Measurements from ENCODE around the gene MDN1.
"Not testable (repeated sequence)": the region's sequence is repeated elsewhere in the genome, so short reads cannot be mapped to it uniquely, and the experiment has no call there.

Gene MDN1

DNA sequence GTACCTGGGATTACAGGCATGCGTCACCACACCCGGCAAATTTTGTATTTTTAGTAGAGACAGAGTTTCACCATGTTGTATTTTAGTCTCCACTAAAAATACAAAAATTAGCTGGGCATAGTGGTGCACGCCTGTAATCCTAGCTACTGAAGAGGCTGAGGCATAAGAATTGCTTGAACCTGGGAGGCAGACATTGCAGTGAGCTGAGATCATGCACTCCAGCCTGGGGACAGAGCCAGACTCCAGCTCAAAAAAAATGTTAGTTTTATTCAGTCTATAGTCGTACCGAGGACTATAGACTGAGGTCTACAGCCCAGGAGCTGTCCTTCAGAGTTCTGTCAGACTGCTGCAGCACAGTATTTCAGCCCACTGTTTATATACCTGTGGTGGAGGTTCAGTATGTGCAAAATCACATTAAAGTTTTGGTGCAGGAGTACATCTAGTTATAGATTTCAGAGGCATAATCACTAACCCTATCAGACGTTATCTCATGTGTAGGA is 6.5 kb upstream of the MDN1 start:
- H3K27me3 ChIP-seq: no peaks in the 10 kb centered on the region
- peaks cover 0 to 1% (median 0%) of the 10 kb centered on the region in 11 experiments; a peak in 1 of 22 replicates for H3K36me3 ChIP-seq
- H3K4me2 ChIP-seq: no peak overlapping the region
- H4K20me1 ChIP-seq: no peaks in the 10 kb centered on the region
- H3K4me1 ChIP-seq: peaks cover 6 to 9% (median 8%) of the 10 kb centered on the region in 10 experiments; a peak in 14 of 20 replicates
- no peak for TF ChIP-seq Cebpa-rat (IDR thresholded peaks at IDR 0.05)
- H3K9me3 ChIP-seq (replicated peaks in 1 of 11): no peaks in the 10 kb centered on the region
- H3K27ac ChIP-seq: no peak overlapping the region
- no peak overlapping the region for H3K9ac ChIP-seq
- no peak overlapping the region for H3K4me3 ChIP-seq

DNA sequence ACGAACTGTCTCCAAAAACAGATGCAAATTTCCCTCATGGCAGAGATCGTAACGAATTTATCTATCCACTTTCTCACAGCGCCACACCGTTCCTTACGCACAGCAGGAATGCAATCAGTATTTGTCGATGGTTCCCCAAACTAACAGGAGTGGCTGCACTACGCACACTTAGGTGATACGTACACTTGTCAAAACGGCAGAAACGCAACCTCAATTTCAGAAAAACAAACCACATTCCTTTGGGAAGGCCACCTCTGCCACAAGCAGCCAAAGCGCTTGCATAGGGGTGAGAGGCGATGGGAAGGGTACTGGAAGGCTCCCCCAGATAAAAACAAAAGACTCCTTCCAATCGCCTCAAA is 638 bp downstream of the MDN1 start:
- Histone ChIP-seq H3K27me3 (no peaks in the 10 kb centered on the region), H3K4me1 (peaks cover 14 to 30% (median 21%) of the 10 kb centered on the region in 10 experiments; a peak in 18 of 20 replicates), H3K9me3 (replicated peaks in 1 of 11) (no peaks in the 10 kb centered on the region), H3K4me3 (peak overlapping the region; percentile 79 to 88 (median 82)), H3K4me2 (peak overlapping the region; percentile 69 to 79 (median 75)), H3K36me3 (no peaks in the 10 kb centered on the region; a peak in 1 of 22 replicates), H3K27ac (peak overlapping the region; percentile 46 to 89 (median 87); a peak in 21 of 22 replicates), H3K9ac (peak overlapping the region; percentile 78 to 90 (median 83)), H4K20me1 (peaks cover 0 to 48% (median 33%) of the 10 kb centered on the region in 11 experiments; a peak in 15 of 22 replicates)
- TF ChIP-seq Cebpa-rat (IDR thresholded peaks at IDR 0.05): no peak

DNA sequence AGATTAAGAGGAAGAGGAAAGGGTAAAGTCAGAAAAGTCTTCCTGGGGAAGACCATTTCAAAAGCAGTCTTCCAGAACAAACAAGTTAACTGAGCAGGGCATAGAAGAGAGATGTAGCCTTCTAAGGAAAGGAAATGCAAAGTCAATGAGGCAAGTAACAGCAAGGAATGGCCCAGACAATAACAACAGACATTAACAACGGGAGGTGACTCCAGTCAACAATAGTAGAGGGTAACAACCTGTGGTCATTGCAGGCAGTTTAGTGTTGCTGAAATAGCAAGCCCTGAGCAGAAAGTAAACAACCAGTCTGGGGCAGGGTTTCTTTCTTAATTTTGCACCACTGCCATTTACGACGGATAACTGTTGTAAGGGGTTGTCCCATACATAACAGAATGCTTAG is 2.1 kb downstream of the MDN1 start:
- Histone ChIP-seq H3K4me3 (peak overlapping the region in 6 of 10 experiments; percentile 80 to 88 (median 82); a peak in 7 of 20 replicates), H3K27me3 (no peaks in the 10 kb centered on the region), H4K20me1 (peaks cover 0 to 63% (median 42%) of the 10 kb centered on the region in 11 experiments; a peak in 15 of 22 replicates), H3K36me3 (no peaks in the 10 kb centered on the region; a peak in 1 of 22 replicates), H3K4me1 (peaks cover 14 to 30% (median 21%) of the 10 kb centered on the region in 10 experiments; a peak in 18 of 20 replicates), H3K27ac (no peak overlapping the region), H3K9ac (peak overlapping the region in 4 of 11 experiments; percentile 83 to 90 (median 84); a peak in 4 of 22 replicates), H3K4me2 (peak overlapping the region; percentile 69 to 79 (median 75); a peak in 21 of 22 replicates), H3K9me3 (replicated peaks in 1 of 11) (no peaks in the 10 kb centered on the region)
- TF ChIP-seq Cebpa-rat (IDR thresholded peaks at IDR 0.05): no peak

DNA sequence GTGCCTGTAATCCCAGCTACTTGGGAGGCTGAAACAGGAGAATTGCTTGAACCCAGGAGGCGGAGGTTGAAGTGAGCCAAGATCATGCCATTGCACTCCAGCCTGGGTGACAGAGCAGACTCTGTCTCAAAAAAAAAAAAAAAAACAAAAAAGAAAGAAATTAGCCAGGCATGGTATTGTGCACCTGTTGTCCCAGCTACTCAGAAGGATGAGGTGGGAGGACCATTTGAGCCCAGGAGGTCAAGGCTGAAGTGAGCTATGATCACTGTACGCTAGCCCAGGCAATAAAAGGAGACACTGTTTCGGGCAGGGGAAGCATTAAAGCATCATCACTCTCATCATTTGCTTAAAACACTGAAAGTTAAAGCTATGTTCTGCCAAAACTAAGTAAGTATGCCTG is 6.2 kb downstream of the MDN1 start:
- H3K9me3 ChIP-seq (replicated peaks in 1 of 11); H3K27ac ChIP-seq; H3K4me3 ChIP-seq; H3K4me2 ChIP-seq; H3K27me3 ChIP-seq; H3K36me3 ChIP-seq; H3K9ac ChIP-seq: not testable (repeated sequence)
- Histone ChIP-seq H3K4me1 (peaks cover 10 to 24% (median 16%) of the 10 kb centered on the region in 10 experiments; a peak in 18 of 20 replicates), H4K20me1 (peaks cover 0 to 99% (median 62%) of the 10 kb centered on the region in 11 experiments; a peak in 15 of 22 replicates)

DNA sequence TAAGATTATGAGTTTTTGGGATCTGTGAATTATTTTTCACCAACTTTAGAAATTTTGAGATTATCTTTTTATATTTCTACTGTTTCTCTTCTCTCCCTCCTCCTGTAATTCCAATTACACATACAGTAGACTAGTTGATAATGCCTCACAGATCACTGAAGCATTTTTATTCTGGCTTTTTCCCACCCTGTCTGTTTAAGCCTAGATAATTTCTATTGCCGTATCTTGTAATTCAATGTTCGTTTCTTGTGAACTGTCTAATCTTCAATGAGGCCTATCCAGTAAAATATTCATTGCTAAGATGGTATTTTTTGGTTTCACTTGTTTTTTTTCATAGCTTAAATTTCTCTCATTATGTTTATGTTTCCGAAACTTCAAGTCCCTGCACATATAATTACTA is 12.0 kb downstream of the MDN1 start:
- peaks cover 0 to 99% (median 33%) of the 10 kb centered on the region in 11 experiments; a peak in 13 of 22 replicates for H4K20me1 ChIP-seq
- H3K4me2 ChIP-seq: no peak overlapping the region
- H3K4me3 ChIP-seq: no peak overlapping the region
- H3K9me3 ChIP-seq (replicated peaks in 1 of 11): no peaks in the 10 kb centered on the region
- peaks cover 0 to 8% (median 5%) of the 10 kb centered on the region in 11 experiments; a peak in 4 of 22 replicates for H3K36me3 ChIP-seq
- H3K4me1 ChIP-seq: peaks cover 0 to 9% (median 0%) of the 10 kb centered on the region in 10 experiments; a peak in 5 of 20 replicates
- no peaks in the 10 kb centered on the region for H3K27me3 ChIP-seq
- no peak for TF ChIP-seq Cebpa-rat (IDR thresholded peaks at IDR 0.05)
- H3K27ac ChIP-seq: no peak overlapping the region
- no peak overlapping the region for H3K9ac ChIP-seq

DNA sequence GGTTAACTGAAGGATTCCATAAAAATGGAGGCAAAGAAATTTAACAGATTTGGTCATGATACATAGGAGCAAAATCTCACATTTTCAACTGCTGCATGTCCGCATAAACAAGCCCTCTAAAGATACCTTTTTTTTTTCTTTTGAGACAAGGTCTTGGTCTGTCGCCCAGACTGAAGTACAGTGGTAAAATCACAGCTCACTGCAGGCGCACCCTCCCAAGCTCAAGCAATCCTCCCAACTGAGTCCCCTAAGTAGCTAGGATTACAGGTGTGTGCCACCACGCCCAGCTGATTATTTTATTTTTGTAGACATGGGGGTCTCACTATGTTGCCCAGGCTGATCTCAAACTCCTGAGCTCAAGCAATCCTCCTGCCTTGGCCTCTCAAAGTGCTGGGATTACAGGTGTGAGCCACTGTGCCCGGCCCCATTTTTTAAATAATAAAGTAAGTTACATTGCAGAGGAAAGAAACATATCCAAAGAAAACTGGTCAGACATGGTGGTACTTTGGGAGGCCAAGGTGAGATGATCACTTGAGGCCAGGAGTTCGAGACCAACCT is 13.7 kb downstream of the MDN1 start:
- Histone ChIP-seq H4K20me1 (peaks cover 0 to 92% (median 20%) of the 10 kb centered on the region in 11 experiments; a peak in 13 of 22 replicates), H3K9ac (no peak overlapping the region), H3K27me3 (no peaks in the 10 kb centered on the region), H3K9me3 (replicated peaks in 1 of 11) (no peaks in the 10 kb centered on the region), H3K4me1 (peaks cover 0 to 9% (median 0%) of the 10 kb centered on the region in 10 experiments; a peak in 5 of 20 replicates), H3K4me2 (no peak overlapping the region), H3K4me3 (no peak overlapping the region), H3K36me3 (peaks cover 0 to 25% (median 12%) of the 10 kb centered on the region in 11 experiments; a peak in 12 of 22 replicates), H3K27ac (no peak overlapping the region)
- TF ChIP-seq Cebpa-rat (IDR thresholded peaks at IDR 0.05): no peak

DNA sequence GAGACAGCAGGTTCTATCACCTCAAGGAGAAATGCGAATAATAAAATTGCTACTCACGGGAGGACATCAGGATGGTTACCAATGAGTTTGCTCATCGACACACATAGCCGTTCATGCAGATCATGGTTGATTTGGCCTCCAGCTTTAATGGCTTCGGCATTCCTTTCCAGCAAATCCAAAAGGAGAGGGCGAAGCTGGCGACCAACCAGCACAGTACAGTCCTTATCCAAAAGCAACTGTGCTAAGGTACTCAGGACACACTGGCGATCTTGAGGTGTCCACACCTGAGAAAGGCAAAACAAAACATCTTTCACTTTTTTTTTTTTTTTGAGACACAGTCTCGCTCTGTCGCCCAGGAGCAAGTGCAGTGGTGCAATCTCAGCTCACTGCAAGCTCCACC is 16.3 kb downstream of the MDN1 start:
- no peak for TF ChIP-seq Cebpa-rat (IDR thresholded peaks at IDR 0.05)
- Histone ChIP-seq H3K4me1 (peaks cover 0 to 9% (median 0%) of the 10 kb centered on the region in 10 experiments; a peak in 5 of 20 replicates), H3K4me3 (no peak overlapping the region), H3K9me3 (replicated peaks in 1 of 11) (no peaks in the 10 kb centered on the region), H3K27ac (no peak overlapping the region), H4K20me1 (peaks cover 0 to 80% (median 14%) of the 10 kb centered on the region in 11 experiments; a peak in 12 of 22 replicates), H3K36me3 (peaks cover 0 to 45% (median 23%) of the 10 kb centered on the region in 11 experiments; a peak in 13 of 22 replicates), H3K27me3 (no peaks in the 10 kb centered on the region), H3K4me2 (no peak overlapping the region), H3K9ac (no peak overlapping the region)

DNA sequence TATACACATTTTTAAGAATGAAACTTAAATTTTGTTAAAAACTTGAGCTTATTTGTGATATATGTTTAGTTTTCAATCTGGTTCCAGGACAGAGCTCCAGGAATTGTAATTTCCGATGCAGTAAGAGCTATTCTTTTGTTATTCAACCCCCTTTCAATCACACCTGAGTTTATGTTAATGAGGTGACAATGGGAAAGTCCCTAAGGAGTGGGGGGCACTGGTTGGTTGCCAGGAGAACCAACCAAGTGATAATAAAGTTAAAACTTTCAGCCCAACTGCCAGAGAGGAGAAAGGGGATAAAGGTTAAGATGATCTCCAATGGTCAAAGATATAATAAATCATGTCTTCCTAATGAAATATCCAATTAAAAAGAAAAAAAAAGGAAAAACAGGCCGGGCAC is 19.8 kb downstream of the MDN1 start:
- TF ChIP-seq Cebpa-rat (IDR thresholded peaks at IDR 0.05): no peak
- Histone ChIP-seq H4K20me1 (peaks cover 0 to 59% (median 13%) of the 10 kb centered on the region in 11 experiments; a peak in 13 of 22 replicates), H3K27me3 (no peaks in the 10 kb centered on the region), H3K27ac (no peak overlapping the region), H3K4me1 (peaks cover 2 to 17% (median 9%) of the 10 kb centered on the region in 10 experiments; a peak in 18 of 20 replicates), H3K4me2 (no peak overlapping the region), H3K9ac (no peak overlapping the region), H3K9me3 (replicated peaks in 1 of 11) (no peaks in the 10 kb centered on the region), H3K36me3 (peaks cover 0 to 53% (median 23%) of the 10 kb centered on the region in 11 experiments; a peak in 14 of 22 replicates), H3K4me3 (no peak overlapping the region)

DNA sequence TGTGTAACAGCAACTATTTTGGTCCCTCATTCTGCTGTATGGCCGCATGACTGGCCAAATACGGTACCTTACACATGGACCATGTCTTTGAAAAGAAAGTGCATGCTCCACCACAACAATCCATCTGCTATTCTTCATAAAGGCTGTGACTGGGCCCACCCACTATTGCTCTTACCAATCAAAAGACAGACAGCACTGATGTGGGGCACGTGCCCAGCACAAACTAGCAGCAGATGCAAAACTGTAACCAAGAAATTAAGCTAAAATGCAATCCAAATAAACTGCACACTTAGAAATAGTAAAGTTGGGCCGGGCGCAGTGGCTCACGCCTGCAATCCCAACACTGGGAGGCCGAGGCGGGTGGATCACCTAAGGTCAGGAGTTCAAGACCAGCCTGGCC is 20.5 kb downstream of the MDN1 start:
- no peak overlapping the region for H3K27ac ChIP-seq
- H3K4me1 ChIP-seq: peaks cover 8 to 24% (median 16%) of the 10 kb centered on the region in 10 experiments
- no peak for TF ChIP-seq Cebpa-rat (IDR thresholded peaks at IDR 0.05)

More for the DNA sequence above, 20.5 kb downstream of the MDN1 start:
- Histone ChIP-seq H3K9ac (no peak overlapping the region), H3K27me3 (no peaks in the 10 kb centered on the region), H4K20me1 (peaks cover 0 to 59% (median 17%) of the 10 kb centered on the region in 11 experiments; a peak in 14 of 22 replicates), H3K4me3 (no peak overlapping the region), H3K9me3 (replicated peaks in 1 of 11) (no peaks in the 10 kb centered on the region), H3K36me3 (peaks cover 0 to 53% (median 23%) of the 10 kb centered on the region in 11 experiments; a peak in 14 of 22 replicates), H3K4me2 (no peak overlapping the region)
